ENCODE data around the gene GFOD1. TPM values are rescaled to one million over a fixed set of nuclear protein-coding genes. Genes with fewer than 3 reads are reported as not detected.

The GFOD1 gene
- total and polyA plus RNA-seq, 10 of the 15 experiments (the other 5 are each of a cell fraction or from before 2014, with no cell fraction given): 6.5 to 41.4 (median 16.0) TPM

DNA sequence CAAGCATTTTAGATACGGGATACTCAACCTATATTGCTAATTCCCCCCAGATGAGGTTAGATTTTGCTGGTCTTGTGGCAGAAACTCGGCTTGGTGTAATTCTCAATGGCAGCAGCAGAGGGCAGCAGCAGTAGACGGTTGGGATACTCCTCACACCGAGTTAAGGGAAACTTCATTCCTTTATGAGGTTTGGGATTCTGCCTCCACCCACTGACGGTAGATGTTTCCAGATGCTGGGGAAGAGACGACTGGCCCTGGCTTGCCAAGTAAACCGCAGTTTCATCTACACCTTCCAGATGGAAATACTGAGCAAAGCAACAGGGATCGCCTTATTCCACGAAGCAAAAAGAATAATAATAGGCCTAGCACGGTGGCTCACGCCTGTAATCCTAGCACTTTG lies 150.8 kb downstream of the GFOD1 start (continued):
- TF ChIP-seq, protein P1, sequence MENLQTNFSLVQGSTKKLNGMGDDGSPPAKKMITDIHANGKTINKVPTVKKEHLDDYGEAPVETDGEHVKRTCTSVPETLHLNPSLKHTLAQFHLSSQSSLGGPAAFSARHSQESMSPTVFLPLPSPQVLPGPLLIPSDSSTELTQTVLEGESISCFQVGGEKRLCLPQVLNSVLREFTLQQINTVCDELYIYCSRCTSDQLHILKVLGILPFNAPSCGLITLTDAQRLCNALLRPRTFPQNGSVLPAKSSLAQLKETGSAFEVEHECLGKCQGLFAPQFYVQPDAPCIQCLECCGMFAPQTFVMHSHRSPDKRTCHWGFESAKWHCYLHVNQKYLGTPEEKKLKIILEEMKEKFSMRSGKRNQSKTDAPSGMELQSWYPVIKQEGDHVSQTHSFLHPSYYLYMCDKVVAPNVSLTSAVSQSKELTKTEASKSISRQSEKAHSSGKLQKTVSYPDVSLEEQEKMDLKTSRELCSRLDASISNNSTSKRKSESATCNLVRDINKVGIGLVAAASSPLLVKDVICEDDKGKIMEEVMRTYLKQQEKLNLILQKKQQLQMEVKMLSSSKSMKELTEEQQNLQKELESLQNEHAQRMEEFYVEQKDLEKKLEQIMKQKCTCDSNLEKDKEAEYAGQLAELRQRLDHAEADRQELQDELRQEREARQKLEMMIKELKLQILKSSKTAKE (IDR thresholded peaks at IDR 0.05; ENCODE audit: low read depth, poor library complexity, severe bottlenecking): peak; percentile 41
- TF ChIP-seq JUNB (IDR thresholded peaks at IDR 0.05) (no peak), NFYA (IDR thresholded peaks at IDR 0.05; ENCODE audit: borderline replicate concordance, low read depth, low read length) (no peak), POLR2AphosphoS2 (IDR thresholded peaks at IDR 0.05; ENCODE audit: low read depth, low read length) (no peak), CREB1 (IDR thresholded peaks at IDR 0.05; ENCODE audit: low read depth) (no peak), HDAC2 (IDR thresholded peaks at IDR 0.05) (no peak), MYB (IDR thresholded peaks at IDR 0.05; ENCODE audit: borderline replicate concordance, low read depth, low read length) (no peak)

DNA sequence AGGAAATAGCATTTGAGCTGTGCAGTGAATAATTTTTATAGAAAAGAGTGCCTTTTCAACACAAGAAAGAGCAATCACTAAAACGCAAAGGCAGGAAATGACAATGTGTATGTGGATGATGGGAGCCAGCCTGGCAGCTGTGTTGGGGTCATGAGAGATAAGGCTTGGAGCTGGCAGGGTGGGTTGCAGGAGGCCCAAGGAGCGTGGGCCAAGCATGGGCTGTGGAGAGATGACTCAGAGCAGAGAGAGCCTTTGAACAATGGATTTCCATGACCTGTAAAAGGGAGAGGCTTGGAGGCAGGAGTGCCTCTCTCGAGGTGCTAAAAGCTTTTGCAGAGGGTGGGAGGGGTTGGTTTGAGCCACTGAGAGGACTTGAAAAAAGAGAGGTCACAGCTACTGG lies 152.4 kb downstream of the GFOD1 start:
- CTCF ChIA-PET: interaction anchor here (0.5 to 9.6 kb wide), 19 partner anchors 11 to 960 kb away, joined by 3 to 124 read pairs (median 4); partner anchors contain the start of genes NOL7 and SIRT5
- H3K4me3 ChIP-seq: no peak overlapping the region
- SMC1A ChIA-PET (ENCODE audit: uncharacterized antibody, unreplicated experiment): interaction anchor here (0.8 to 2.5 kb wide), 25 partner anchors 12 to 424 kb away, joined by 3 to 13 read pairs (median 4); partner anchors contain the start of genes NOL7 and SIRT5
- no peak for ATAC-seq
- intact Hi-C loops (cut with micrococcal nuclease; ENCODE audit: unreplicated experiment) (loop anchor here (5.0 kb wide), 1 partner anchor 152 kb away; the partner anchor contains the start of gene GFOD1), in situ Hi-C loops (cut with MboI) (loop anchor here (5.0 kb wide), 2 partner anchors 138 to 423 kb away; no protein-coding TSS in a partner anchor)
- no peak overlapping the region for H3K9ac ChIP-seq (ENCODE audit: control insufficient read depth, insufficient read depth, low read length)
- no peak overlapping the region for H3K4me2 ChIP-seq (ENCODE audit: control insufficient read depth, insufficient read depth)
- no peaks in the 10 kb centered on the region for H3K27me3 ChIP-seq (replicated peaks in 1 of 2; ENCODE audit: control insufficient read depth in 2 of 2, insufficient read depth in 2 of 2, low read length in 1 of 2)
- BruUV-seq (replicated peaks): no TSS peak
- POLR2A ChIA-PET: interaction anchor here (0.7 kb wide), 1 partner anchor 43 kb away, joined by 5 read pairs; no protein-coding TSS in a partner anchor
- H4K20me1 ChIP-seq (ENCODE audit: control insufficient read depth, insufficient read depth): no peaks in the 10 kb centered on the region
- no peak overlapping the region for H2AFZ ChIP-seq (ENCODE audit: control insufficient read depth, low read depth, low read length)
- RAD21 ChIA-PET (ENCODE audit: unreplicated experiment): interaction anchor here (0.8 to 10.2 kb wide), 14 partner anchors 20 to 430 kb away, joined by 3 to 124 read pairs (median 6); partner anchors contain the start of genes NOL7 and SIRT5
- no peaks in the 10 kb centered on the region for H3K79me2 ChIP-seq (ENCODE audit: control insufficient read depth, insufficient read depth, low read length)
- no peaks in the 10 kb centered on the region for H3K36me3 ChIP-seq (ENCODE audit: control insufficient read depth in 2 of 2, insufficient read depth in 2 of 2, low read length in 1 of 2)
- no peaks in the 10 kb centered on the region for H3K9me3 ChIP-seq (replicated peaks; ENCODE audit: control insufficient read depth, insufficient read depth, low read length)
- H3K27ac ChIP-seq (ENCODE audit: control insufficient read depth, insufficient read depth): no peak overlapping the region
- no peak for FAIRE-seq
- peaks cover 10% of the 10 kb centered on the region; the same call in 1 of the 2 replicates for H3K4me1 ChIP-seq (ENCODE audit: control insufficient read depth, insufficient read depth, low read length)
- WGBS (ENCODE audit: insufficient coverage, insufficient replicate concordance, low lambda C conversion rate, missing lambda C conversion rate): 29% methylated on average over 3 of the region's 3 CpGs
- no peak for DNase-seq (ENCODE audit: low read depth, low spot score)
- no peak for TF ChIP-seq RELA (IDR thresholded peaks at IDR 0.05; ENCODE audit: borderline replicate concordance, partially characterized antibody)
- TF ChIP-seq IRF4 (IDR thresholded peaks at IDR 0.05; ENCODE audit: low read depth, low read length): no peak
- TF ChIP-seq FOS (IDR thresholded peaks at IDR 0.05; ENCODE audit: borderline replicate concordance, extremely low read depth, insufficient read length): no peak
- TF ChIP-seq KAT2A (conservative IDR thresholded peaks at IDR 0.05; ENCODE audit: control insufficient read depth, low read depth, low read length): no peak
- TF ChIP-seq JUND (IDR thresholded peaks at IDR 0.05; ENCODE audit: low read depth, low read length): no peak
- TF ChIP-seq, protein P2, sequence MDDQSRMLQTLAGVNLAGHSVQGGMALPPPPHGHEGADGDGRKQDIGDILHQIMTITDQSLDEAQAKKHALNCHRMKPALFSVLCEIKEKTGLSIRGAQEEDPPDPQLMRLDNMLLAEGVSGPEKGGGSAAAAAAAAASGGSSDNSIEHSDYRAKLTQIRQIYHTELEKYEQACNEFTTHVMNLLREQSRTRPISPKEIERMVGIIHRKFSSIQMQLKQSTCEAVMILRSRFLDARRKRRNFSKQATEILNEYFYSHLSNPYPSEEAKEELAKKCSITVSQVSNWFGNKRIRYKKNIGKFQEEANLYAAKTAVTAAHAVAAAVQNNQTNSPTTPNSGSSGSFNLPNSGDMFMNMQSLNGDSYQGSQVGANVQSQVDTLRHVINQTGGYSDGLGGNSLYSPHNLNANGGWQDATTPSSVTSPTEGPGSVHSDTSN (IDR thresholded peaks at IDR 0.05; ENCODE audit: insufficient replicate concordance, low read depth, low read length): no peak
- TF ChIP-seq CEBPB (IDR thresholded peaks at IDR 0.05; ENCODE audit: borderline replicate concordance in 1 of 2, low read depth in 2 of 2, low read length in 2 of 2): no peak
- no peak for TF ChIP-seq PRDM15 (CRISPR knock-in tag; IDR thresholded peaks at IDR 0.05)
- no peak for TF ChIP-seq KDM1A (IDR thresholded peaks at IDR 0.05; ENCODE audit: borderline replicate concordance)

Data from GM12878 (cell line).